Prostate gland (tissue), 2 donors: ENCODE data around the gene DLEC1.

Experiments
- CTCF ChIP-seq, 4 experiments: fragments of 200-600 bp in 2 of 4; fragments of 450-650 bp in 2 of 4; sonication (generic) in 2 of 4; IDR thresholded peaks; 1 replicate in 3 of 4; 2 replicates in 1 of 4; pipeline ENCODE4 v1.5.1; 2016 to 2019; ENCODE audit warnings: antibody characterized with exemption in 4 of 4, mild to moderate bottlenecking in 2 of 4, moderate library complexity in 2 of 4
- POLR2A ChIP-seq: fragments of 450-650 bp; IDR thresholded peaks from one replicate; pipeline ENCODE4 v1.6.1; 2016; ENCODE audit warnings: antibody characterized with exemption, mild to moderate bottlenecking
- POLR2AphosphoS5 ChIP-seq: sonication (generic); formaldehyde crosslinking; IDR thresholded peaks from one replicate; pipeline ENCODE4 v1.6.1; 2017; ENCODE audit warnings: antibody characterized with exemption

GRCh38 chr3:38136777-38137614, 98.0 kb downstream of the DLEC1 start, which contains the start of gene ACAA1:
- peak in 2 of 4 experiments; percentile 24 to 40 for TF ChIP-seq CTCF (IDR thresholded peaks at IDR 0.05)
- peak; percentile 94 for TF ChIP-seq POLR2AphosphoS5
- peak; percentile 97 for TF ChIP-seq POLR2A
